Adrenal gland (tissue), 5 donors: ENCODE results near the gene THADA.

Experiments used
- POLR2A ChIP-seq, 2 donors: fragments of 450-650 bp; IDR thresholded peaks; one replicate each; pipeline ENCODE4 v1.6.1; 2017; ENCODE audit warnings: antibody characterized with exemption in 2 of 2, mild to moderate bottlenecking in 2 of 2, moderate library complexity in 1 of 2
- TF ChIP-seq, protein P1 (sequence below), 6 experiments: fragments of 450-650 bp in 4 of 6; fragments of 200-600 bp in 2 of 6; sonication (generic) in 1 of 6; IDR thresholded peaks; 1 replicate in 5 of 6; 2 replicates in 1 of 6; pipeline versions ENCODE4 v1.5.1 to v1.8.0; 2016 to 2021; ENCODE audit warnings: antibody characterized with exemption in 6 of 6, mild to moderate bottlenecking in 2 of 6, moderate library complexity in 1 of 6
- donor health status: DM: no; HTN: no; CAD: no.

DNA sequence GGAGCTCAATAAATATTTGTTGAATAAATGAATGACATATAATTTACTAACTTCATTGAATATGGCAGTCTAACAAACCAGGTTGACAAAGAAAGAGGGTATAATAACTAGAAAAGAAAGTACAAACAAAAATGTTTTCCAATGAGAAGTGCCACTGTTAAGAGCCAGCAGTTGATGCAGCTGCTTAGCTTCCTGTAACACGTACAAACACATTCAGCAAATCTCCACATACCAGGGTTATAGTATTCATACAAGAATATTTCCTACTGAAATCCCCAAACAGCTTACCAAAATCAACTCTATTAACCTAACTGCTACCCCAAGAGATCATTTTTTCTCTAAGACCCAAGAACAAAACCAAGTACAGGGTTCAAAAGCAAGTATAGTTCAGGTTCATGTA is 77.7 kb downstream of the THADA start:
- TF ChIP-seq, protein P1, sequence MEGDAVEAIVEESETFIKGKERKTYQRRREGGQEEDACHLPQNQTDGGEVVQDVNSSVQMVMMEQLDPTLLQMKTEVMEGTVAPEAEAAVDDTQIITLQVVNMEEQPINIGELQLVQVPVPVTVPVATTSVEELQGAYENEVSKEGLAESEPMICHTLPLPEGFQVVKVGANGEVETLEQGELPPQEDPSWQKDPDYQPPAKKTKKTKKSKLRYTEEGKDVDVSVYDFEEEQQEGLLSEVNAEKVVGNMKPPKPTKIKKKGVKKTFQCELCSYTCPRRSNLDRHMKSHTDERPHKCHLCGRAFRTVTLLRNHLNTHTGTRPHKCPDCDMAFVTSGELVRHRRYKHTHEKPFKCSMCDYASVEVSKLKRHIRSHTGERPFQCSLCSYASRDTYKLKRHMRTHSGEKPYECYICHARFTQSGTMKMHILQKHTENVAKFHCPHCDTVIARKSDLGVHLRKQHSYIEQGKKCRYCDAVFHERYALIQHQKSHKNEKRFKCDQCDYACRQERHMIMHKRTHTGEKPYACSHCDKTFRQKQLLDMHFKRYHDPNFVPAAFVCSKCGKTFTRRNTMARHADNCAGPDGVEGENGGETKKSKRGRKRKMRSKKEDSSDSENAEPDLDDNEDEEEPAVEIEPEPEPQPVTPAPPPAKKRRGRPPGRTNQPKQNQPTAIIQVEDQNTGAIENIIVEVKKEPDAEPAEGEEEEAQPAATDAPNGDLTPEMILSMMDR (IDR thresholded peaks at IDR 0.05) = no peak
- no peak for TF ChIP-seq POLR2A (IDR thresholded peaks at IDR 0.05)
